Activated naive CD4-positive, alpha-beta T cell treated with anti-CD3 and anti-CD28 coated beads, Interleukin-2, amount 50 U/mL, for 16 hours (primary cell): ENCODE measurements around the gene AK2.
A peak's percentile ranks its signal among the peaks of the same experiment; 100 is the strongest.
"Not testable (repeated sequence)": the region's sequence is repeated elsewhere in the genome, so short reads cannot be mapped to it uniquely, and the experiment has no call there.

Experiments used
- DNase-seq: peaks from one replicate; pipeline ENCODE4 v3.0.0-alpha.2; 2020

The AK2 gene

DNA sequence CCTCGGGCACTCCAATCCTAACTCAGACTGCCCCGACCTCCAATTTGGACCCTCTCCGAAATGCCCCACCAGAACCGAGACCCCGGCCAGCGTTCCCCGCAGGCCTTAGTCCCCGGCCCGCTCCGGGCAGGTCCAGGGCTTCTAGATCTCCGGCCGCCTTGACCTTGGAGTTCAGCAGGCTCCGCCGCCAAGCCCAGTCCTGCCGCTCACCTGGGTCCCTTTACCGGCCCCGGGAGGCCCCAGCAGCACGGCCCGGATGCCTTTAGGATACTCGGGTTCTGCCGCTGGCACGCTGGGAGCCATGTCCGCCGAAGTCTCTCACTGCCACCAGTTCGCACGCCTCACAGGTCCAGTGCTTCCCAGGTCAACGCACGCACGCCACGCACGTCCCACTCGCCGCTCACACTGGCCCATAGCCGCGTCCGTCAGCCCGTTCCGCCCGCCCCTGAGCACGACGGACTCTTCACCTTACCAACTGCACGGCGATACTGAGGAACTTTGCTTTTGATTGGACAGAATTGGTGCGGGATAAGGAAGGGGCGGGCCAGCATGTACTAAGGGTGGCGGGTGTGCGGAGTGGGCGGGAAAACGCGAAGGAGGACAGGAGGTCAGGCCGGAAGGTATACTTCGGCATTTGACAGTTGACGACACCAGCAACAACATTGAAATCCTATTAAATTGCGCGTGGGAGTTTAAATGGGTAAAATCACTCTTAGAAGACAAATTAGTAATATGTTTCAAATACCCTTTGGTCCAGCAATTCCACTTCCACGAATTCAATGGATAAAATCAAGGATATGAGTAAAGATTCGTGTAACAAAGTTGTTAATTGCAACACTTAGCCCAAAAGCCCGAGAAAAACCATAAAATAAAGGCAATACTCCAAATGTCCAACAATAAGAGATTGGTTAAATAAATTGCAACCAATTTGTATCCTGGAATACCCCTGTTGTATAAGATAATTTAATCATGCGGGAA, at the start of gene AK2:
Gene AK2 (minus strand): TSS at position 358 of the 978 bp plus-strand sequence. CDS start 55 bp downstream, at position 303.
- DNase-seq, result peak; percentile 91

DNA sequence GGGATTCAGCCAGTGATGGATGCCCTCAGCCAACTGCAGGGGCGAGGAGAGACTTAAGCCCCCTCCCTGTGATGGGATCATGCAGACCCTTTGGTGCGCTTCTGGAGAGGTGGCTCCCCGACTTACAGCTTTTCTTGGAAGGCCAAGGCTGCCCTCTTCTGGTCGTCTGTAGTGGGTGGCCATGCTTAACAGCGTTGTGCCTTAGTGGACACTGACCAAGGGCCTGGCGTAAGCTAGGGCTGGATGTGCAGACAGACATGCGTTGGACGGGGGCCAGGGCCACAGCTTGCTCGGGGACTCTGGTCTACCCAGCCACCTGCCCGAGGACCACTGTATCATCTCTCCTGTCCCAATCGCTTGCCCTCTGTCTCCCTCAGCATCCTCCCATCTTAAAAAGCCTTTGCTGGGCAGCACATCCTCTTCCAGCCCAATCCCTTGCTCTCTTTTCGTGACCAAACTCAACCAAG, 49.7 kb upstream of the AK2 start:
- peak; percentile 41 for DNase-seq

DNA sequence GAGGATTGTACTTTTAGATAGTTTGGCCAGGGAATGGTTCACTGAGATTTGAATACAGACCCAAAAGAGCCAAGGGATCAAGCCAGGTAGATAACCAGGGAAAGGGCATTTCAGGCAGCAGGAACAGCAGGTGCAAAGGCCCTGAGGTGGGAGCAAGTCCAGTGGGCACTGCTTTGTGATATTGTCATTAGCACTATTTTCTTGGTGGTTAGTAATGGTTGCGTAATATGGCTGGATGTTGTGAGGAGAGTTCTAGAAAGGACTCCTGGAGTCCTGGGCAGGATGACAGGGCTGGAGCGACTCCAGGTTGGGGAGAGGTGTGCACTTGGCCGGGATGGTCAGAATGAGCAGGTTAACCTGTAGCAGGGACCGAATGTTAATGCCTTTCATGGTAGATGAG, 48.6 kb upstream of the AK2 start:
- no peak for DNase-seq

DNA sequence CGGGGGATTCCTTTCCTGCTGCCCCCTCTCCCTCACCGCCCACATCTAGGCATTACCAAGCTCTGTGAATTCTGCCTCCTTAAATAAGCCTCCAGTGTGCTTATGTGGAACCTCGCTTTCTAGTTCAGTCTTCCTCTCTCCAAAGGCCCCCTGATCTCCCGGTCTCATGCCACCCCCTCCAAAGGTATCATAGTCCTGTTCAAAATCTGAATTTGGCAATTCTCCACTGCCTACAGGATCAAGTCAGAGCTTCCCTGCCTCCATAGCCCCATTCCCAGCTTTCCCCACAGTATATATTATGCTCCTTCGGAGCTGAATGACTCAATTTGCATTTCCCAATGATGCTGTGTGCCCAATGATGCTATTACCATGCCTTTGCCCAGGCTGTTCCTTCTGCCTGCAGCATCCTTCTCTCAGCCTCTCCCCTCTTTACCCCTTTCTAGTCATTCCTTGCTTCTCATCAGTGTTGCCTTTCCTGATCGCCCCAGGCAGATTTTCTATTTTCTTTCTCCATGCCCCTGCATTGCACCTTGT, 46.0 kb upstream of the AK2 start:
- DNase-seq, result no peak

DNA sequence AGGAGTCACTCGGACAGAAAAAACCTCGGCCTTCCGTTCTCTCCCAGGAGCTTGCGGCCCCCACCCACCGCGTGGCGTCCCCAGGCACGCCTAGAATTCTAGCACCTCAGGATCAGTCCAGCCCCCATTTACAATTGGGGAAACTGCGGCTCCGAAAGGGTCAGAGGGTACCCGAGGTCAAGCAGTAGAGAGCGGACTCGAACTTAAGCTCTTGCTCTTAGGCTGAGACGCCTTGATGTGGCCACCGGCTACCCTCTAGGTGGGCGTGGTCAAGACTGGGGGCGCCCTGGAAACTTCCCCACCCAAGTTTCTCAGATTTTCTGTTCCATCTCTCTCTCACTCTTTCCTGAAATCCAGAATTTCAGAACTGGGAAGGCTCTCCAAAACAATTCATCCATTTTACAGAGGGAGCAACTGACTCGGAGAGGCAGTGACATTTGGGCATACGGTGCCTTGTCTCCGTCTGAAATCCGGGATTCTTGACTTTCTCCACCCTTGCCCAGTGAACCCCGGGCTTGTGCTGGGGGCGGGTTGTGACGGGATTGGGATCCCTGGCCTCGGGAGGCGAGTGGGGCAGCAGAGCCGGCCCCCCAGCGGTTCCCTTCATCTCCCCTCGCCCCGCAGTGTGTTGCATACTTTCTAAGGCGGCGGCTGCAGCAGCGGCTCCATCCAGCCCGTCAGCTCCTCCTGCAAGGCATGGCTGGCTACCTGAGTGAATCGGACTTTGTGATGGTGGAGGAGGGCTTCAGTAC, 45.0 kb upstream of the AK2 start:
- no peak for DNase-seq

DNA sequence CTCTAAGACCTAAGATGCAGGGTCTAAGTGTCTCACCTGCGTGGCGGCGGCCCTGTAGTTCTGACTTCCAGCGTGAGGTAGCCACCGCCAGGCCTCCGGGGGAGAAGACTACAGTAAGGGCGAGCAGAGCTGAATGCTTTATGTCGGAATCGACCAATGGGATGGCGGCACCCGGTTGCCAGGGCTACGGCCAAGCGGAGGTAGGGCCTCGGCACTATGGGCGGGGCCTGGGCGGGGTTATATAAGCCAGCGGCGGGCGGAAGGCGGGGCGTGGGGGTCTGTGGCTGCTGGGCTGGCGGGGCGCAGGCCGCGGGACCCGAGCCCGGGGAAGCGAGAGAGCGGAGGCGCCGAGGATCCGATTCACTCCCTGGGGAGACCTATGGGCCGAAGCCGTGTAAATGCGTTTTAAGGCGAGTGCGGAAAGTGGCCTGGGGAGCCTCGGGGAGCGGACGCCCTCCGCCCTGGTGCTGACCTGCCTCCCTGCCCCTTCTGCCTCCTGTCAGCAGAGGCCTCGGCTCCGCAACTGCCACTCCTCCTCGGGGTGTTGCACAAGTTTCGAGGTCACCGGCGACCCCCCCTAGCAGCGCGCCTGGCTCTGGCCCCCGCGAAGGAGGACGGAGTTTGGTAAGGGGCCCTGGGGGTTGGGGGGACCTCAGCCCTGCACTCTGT, 44.3 kb upstream of the AK2 start, which contains the start of gene AZIN2:
Gene AZIN2 (plus strand): TSS at position 269 of the 669 bp plus-strand sequence. CDS start 1,097 bp downstream, outside the sequence.
- peak; percentile 96 for DNase-seq

DNA sequence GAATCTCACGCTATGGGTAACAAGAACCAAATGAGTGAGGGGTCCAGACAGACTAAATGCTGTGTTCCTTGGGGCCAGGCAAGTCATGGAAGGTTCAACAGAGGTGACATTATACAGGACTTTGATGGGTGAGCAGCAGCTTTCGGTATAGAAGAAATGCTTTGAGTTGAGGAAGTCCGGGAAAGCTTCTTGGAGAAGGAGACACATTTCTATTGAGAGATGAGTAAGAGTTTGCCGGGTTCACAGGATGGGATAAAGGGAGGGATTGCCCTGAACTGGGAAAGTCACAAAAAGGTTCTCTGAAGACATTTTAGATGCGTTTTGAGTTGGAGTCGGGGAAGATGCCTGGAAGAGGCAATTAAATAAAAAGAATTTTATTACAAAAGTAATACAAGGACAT, 43.7 kb upstream of the AK2 start:
- DNase-seq, result no peak

DNA sequence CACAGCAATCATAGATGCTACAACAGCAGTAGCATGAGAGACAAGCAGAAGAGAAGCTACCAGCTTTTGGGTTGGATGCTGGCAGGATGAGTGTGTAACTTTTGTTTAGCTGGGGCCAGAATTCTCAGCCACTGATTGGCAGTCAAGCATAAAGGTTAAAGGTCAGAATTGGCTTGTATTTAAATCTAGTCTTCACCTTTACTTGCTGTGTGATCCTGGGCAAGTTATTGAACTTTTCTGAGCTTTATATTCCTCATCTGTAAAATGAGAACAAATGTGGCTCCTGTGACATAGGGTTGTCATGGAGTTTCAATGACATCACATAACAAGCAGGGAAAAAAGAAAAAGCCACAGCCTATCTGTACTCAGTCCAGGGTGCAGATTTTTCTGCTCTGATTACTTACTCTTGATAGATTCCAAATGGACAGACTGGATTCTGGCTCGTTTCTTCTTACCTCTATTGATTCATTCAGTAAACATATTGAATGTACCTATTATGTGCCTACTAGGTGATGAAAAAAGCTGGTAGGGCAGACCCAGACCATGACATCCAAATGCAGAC, 41.4 kb upstream of the AK2 start:
- no peak for DNase-seq

DNA sequence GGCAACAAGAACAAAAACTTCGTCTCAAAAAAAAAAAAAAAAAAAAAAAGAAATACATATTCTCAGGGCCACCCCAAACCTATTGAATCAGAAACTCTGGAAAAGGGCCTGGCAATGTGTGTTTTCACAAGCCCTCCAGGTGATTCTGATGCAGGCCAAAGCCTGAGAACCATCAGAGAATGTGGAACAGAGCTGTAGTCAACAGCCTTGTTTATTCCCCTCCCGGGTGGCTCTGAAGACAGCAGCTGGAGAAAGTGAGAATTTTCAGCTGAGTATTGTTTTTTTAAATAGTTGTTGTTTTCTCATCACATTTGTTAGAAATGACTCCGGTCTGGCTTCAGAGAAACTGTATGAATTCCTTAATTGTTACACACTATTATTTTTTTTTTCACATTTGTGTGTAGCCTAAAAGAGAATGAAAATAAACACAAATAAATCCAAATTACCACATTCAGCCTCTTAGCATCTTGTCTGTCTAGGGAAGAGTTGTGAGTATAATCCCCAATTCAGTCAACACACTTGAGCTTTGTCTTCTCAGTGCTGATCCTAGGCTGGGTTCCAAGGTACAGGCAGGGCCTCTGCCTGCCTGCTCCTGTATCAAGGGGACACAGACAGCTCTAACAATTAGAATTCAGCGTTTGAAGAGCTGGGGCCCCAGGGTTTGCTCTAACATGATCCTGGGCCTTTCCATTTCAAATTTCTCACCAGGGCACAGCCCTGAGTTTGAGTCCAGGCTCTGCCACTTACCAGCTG, 37.7 kb upstream of the AK2 start:
- no peak for DNase-seq

DNA sequence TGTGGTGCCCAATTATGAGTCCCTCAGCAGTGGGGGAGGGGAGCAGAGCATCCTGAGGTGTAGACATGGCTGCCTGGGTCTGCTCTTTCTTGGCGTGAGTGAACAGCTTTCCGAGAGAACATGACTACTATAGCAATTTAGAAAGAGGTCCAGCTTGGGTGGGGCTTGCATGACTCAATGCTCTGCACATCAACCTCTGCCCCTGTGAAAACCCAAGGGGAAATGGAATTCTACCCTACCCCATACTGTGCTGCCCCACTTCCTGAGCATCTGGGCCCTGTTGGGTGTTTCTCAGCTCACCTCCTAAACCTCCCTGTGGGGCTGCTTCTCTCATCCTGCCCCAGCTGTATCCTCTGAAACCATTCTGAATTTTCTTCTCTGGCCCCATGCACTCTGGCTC, 36.0 kb upstream of the AK2 start:
- DNase-seq, result no peak

DNA sequence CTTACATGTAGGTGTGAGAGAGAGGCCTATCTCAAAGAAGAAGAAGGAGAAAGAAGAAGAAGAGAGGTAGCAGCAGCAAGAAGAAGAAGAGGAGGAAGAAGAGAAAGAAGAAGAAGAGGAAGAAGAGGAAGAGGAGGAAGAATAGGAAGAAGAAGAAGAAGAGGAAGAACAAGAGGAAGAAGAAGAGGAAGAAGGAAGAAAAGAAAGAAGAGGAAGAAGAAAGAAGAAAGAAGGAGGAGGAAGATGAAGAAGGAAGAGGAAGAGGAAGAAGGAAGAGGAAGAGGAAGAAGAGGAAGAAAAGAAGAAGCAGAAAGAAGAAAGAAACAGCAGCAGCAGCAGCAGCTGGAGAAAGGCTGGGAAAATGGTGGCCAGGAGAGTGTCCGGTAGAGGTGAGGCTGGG, 33.9 kb upstream of the AK2 start:
- no peak for DNase-seq

DNA sequence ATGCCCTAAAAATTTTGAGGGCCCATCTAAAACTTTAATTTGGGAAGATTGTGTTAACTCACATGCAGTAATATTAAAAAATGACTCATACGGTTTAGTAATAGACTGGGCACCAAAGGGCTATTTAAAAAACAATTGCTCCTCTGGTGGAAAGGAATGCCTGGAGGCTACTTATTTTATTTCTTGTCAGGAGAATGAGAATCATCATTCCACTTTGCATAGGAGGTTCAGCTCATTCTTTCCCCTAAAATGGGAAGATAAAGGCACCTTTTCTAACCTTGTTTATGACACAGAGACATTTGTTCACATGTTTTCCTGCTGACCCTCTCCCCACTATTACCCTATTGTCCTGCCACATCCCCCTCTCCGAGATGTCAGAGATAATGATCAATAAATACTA, 31.4 kb upstream of the AK2 start:
- not testable (repeated sequence) for DNase-seq

DNA sequence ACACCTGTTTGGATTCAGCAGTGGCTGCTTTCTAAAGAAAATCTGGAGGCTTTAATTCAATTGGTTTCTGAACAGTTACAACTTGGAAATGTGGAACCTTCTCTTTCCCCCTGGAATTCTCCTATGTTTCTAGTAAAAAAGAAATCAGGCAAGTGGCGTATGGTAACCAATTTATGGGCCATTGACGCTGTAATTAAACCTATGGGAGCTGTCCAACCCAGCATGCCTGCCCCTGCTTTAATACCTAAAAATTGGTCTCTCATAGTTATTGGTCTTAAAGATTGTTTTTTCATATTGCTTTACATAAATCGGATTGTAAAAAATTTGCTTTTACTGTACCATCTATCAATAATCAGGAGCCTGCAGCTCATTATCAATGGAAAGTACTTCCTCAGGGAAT, 29.8 kb upstream of the AK2 start:
- not testable (repeated sequence) for DNase-seq

DNA sequence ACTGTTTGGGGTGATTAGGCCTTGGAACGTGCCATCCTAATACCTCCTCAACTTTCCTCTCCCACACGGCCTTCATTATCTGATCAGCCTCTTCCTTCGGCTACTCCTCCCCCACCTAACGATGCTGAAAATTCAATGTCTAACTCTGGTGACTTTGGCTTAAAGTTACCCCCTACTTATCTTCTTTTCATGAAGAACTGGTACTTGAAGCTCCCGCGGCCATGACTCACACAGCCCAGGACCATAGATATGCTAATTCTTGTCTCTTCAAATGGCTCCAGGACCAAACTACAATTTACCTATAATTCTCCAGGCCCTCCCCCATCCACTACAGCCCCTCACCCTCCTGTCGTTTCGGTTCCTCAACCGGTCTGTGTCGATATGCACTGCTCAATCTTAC, 28.6 kb upstream of the AK2 start:
- DNase-seq, result no peak

DNA sequence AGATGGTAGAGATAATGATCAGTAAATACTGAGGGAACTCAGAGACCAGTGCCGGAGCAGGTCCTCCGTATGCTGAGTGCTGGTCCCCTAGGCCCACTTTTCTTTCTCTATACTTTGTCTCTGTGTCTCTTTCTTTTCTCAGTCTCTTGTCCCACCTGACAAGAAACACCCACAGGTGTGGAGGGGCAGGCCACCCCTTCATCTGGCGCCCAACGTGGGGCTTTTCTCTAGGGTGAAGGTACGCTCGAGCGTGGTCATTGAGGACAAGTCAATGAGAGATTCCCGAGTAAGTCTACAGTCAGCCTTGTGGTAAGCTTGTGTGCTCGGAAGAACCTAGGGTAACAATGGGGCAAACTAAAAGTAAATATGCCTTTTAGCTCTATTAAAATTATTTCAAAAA, 27.6 kb upstream of the AK2 start:
- not testable (repeated sequence) for DNase-seq

DNA sequence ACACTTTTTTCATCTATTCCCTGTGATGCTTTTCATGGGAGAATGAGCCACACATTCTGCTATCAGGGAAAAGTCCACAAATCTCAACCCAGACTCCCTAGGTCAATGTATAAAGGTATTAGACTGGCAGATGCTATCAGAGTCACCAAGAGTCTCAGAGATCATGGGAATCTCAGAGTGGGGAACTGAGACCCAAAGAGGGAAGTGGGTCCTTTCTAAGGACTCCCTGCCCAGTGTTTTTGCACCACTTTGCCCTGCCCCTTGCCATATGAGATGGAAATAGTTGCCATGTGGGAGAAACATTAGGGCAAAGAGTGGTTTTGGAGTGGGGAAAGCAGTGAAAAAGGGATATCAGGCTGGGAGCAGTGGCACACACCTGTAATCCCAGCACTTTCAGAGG, 25.2 kb upstream of the AK2 start:
- DNase-seq, result no peak

DNA sequence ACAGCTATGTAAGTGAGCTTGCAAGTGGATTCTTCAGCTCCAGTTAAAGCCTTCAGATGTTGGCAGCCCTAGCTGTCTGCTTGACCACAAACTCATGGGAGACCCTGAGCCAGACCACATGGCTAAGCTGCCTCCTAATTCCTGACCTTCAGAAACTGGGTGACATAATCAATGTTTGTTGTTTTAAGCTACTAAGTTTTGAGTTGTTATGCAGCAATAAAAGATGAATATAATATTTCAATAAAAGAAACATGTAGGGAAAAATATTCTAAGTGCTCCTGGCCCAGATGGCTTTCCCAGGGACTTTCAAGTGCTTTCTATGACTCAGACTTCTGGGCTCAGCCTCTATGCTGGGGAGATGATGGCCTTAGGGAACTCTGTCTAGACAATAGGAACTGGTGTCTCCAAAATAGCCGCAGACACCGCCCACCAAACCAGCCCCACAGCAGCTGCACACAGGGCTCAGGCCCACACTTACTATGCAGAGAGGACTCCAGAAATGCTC, 23.9 kb upstream of the AK2 start:
- DNase-seq, result no peak

DNA sequence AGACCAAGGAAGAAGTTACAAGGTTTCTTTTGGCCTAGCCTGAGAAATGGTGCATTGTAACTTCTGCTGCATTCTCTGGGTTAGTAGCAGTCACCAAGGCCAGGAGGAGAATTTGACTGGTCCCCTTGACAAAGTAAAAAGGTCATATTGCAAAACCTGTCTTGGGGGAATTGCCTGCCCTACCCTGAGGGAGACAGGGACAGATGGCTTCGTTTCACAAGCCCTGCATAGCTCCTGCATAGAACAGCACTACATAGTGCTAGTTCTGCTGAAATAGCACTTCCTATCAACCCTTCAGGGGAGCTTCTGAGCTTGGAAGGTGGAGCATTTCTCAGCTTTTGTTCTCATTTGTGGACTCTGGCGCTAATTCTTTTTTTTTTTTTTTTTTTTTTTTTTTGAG, 20.4 kb upstream of the AK2 start:
- DNase-seq, result no peak

DNA sequence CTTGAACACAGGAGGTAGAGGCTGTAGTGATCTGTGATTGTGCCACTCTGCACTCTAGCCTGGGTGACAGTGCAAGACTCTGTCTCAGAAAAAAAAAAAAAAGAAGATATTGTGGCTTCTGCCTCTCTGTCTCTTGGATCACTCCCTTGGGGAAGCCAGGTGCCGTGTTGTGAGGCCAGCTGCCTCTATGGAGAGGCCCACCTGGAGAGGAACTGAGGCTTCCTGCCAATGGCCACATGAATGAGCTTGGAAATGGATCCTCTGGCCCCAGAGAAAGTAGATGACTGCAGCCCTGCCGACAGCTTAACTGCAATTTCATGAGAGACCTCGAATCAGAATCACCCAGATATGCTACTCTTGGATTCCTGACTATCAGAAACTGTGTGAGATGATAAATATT, 19.7 kb upstream of the AK2 start:
- no peak for DNase-seq

DNA sequence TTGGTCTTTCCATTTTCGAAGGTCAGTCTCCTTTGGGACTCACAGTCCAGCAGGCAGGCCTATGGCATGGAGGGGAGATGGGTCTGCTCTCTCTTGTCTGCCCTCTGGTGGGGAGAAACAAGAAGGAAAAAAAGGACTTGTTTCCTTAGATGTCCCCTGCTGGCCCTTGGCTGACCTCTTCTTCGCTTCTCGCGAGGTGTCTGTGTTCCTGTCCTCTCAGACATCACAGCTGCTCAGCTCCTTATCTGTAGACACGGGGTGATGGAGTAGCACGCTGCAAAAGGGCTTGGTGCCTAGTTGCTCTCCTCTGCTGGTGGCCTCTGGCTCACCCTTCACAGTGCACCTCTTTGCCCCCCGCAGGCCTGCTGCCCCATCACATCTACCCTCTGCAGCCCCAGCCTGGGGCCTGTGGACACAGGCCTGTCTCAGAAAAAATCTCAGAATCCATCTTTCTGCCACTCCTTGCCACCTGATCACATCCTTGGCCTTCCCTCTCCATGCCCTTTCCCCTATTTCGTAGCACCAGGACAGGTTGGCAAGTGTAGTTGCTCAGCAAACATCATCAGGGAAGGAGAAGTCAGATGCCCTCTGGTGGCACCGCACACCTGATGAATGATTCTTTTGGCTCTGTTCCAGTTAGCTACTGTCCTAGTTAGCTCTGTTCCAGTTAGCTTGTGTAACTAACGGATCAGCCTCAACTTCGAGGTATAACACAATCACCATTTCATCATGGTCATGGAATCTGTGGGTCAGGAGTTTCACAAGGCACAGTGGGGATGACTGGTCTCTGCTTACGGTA, 18.7 kb upstream of the AK2 start:
- DNase-seq, result peak; percentile 17
